Smooth muscle cell of the brain vasculature (primary cell): ENCODE measurements around the gene CDKL1.
"Not testable (repeated sequence)": the region's sequence is repeated elsewhere in the genome, so short reads cannot be mapped to it uniquely, and the experiment has no call there.

Experiments used
- DNase-seq: peaks from one replicate; pipeline ENCODE4 v3.0.0-alpha.2; 2012; ENCODE audit warnings: low read depth, low spot score

The CDKL1 gene

DNA sequence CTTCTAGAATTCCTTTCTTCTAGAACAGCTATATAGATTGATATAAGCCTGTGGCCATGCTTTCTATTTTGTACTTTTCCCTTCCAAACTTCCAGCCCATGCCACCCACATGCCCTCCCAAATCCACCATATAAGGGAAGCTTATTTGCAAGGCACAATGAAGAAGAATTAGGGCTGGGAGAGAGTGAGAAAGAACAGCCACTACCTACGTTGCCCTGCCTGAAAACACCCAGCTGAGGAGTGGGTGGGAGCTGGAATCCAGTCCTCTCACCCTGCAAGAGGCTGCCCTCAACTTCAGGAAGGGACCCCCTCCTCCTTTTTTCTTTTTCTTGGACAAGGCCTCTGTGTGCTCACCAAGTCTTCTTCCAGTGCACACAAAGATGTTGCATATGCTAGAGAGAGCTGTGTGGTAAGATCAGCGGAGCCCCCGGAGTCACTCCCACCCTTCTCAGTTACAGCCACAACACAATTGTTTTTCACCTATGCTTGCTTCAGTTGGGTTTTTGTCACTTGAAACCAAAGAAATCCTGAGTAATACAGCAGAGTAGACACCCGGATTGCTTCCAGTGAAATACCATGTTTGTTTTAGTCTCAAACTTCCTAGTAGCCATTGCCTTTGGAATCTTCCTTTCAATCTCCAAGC, 38.8 kb downstream of the CDKL1 start:
- no peak for DNase-seq

DNA sequence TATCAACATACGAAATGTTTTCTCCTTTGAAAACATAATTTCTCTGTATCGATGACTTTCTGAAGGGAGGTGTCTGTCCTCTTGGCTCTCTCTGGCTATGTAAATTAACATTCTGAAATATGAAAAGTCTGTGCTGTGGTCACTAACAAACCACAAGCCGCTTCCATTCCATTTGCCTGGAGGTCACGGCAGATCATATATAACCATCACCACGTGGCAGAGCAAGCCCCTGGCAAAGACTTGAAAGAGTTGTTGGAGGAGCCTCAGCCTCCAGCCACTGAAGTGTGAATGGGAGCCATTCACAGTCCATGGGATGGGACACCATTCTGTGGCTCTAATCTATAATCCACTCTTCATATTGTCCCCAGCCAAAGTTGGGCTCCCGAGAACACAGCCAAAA, 39.6 kb downstream of the CDKL1 start:
- DNase-seq, result no peak

DNA sequence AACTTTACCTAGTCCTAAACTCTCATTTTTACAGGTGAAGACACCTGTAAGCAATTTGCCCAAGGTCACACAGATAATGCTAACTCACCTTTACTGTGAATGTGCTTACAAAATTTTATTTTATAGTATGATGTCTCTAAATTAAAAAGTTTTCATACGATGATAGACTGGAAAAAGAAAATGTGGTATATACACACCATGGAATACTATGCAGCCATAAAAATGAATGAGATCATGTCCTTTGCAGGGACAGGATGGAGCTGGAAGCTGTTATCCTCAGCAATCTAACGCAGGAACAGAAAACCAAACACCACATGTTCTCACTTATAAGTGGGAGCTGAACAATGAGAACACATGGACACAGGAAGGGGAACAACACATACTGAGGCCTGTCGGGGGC, 40.4 kb downstream of the CDKL1 start:
- DNase-seq, result not testable (repeated sequence)

DNA sequence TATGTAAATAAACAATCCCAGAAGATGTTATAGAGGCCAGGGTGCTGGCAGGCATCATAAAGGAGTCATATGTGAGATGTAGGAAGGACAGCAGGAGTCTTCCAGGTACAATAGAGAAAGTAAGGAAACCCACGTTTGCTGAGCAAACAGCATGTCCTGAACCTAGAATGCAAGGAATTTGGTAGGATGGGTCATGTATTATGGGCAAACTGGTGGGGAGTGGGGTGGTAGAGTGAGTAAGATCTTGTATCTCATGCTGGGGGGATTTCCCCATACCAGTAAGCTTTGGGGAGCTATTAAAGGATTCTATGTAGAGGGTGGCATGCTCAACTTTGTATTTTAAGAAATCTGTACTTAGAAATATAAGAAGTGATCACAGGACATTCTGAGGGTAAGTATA, 41.0 kb downstream of the CDKL1 start:
- DNase-seq, result no peak

DNA sequence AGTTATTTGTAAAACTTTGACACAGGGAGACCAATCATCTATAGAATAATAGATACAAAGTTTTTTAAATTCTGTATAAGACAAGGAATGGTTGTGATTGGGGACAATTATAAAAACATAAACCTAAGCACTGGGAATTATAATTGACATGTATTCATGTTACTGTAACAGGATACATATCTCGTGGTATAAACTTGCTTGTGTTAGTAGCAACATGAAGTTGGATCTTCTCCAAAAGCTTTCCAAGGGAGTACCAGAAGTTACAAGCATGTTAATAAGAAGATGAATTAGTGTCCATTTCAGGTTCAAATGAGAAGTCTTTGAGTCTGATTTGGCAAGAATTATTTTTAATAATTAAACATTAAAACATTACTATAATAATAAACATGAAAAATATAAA, 42.2 kb downstream of the CDKL1 start:
- no peak for DNase-seq

DNA sequence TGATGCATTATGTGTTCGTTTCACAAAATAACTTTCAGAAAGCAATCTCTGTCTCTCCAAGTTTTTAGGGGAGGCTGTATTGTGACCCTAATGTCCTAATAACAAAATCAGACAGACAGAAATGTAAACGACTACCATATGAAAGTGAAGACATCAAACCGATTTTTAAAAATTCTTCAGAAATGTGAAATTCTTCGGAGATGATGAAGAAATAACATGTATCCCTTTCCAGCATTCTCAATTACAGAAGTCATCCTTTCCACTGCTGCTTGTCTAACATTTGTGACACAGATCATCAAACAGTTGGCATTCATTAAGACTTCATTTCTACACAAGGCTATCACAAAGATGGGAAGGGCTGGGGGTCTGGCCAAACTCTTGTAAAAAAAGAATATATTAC, 43.6 kb downstream of the CDKL1 start:
- DNase-seq, result no peak

DNA sequence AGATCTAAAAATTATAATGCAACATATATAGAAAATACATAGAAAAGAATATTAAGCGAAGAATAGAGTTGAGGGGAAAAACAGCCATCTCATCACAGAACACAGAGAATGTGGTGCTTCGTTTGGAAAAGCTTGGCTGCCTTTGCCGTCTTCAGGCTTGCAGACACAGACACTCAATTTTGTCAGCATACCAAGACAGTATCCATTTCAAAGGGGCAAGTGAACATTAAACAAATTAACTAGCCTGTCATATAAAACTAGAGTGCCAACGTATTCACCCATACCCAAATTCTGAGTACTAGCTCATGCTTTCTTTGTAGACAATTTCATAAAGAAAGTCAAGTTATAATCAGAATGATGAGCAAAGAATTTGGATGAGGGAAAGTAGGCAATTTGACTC, 44.1 kb downstream of the CDKL1 start:
- no peak for DNase-seq

DNA sequence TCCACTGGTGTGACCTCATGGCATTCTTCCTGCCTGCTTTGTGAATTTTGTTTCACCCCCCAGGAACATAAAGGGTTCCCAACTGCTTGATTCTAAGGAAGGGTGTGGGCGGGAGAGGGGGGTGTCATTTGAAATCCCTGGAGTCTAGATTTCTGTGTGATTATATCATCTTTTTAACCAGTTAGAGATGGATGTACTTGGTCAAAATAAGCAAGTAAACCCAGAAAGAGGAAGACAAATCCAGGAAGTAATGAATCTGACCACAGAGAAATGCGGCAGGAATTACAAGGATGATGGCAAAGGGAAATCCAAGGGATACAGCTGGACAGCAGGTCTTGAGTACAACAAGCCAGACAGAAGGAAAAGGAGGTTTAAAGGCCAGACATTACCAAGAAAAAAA, 45.7 kb downstream of the CDKL1 start:
- no peak for DNase-seq

DNA sequence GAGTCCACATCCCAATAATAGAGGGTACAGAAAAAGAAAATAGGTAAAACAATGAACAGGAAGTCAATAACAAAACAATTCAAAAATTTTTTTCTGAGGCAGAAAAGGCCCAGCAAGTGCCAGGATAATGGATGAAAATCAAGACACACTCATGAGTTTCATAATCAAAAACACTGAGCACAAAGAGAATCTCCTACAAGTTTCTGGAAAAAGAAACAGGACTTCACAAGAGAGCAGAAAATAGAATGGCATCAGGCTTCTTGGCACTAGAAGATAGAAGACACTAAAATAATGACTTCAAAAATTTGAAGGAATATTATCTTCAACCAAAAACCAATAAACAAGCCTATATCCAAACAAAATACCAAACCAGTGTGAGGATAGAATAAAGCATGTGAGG, 47.7 kb downstream of the CDKL1 start:
- DNase-seq, result no peak

DNA sequence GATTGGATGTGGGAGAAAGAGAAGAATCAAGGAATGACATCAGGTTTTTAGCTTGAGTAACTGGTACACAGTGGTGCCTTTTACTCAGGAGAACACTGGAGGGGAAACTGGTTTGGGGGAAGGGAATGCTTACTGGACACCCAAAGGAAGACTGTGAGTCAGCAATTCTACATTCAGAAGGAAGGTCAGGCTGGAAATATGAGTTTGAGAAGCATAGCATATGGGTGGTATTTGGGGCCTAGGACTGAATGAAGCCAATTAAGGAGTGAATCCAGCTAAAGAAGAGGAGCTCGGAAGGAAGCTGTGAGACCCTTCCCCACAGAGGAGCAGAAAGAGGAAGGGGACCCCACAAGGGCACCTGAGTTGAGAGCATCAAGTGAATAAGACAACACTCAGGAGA, 49.2 kb downstream of the CDKL1 start:
- no peak for DNase-seq

DNA sequence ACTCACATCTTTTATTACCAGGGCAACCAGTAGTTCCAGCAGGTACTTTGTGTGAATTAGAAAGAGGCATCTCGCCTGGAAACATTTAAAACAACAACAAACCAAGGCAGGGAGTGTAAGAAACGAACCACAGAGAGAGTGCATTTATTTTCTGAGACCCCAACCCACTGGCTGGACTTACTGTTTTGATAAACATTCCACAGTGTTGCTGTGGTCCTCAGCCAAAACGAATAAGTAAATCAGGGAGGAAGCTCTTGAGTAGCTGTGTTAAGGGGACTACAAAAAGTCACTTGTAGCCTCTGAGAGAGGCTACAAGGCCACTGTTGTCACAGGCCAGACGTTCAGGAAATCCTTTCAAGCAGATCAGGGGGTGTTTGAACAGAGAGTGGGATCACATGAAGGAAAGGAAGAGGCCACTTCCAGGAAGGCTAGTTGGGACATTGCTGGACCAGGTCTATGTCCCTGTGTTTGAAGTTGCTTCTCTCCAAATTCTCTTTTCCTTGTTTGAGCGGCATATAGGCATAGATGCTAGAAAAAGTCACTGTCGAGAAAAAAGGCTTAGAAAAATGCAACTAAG, 50.7 kb downstream of the CDKL1 start:
- DNase-seq, result no peak

DNA sequence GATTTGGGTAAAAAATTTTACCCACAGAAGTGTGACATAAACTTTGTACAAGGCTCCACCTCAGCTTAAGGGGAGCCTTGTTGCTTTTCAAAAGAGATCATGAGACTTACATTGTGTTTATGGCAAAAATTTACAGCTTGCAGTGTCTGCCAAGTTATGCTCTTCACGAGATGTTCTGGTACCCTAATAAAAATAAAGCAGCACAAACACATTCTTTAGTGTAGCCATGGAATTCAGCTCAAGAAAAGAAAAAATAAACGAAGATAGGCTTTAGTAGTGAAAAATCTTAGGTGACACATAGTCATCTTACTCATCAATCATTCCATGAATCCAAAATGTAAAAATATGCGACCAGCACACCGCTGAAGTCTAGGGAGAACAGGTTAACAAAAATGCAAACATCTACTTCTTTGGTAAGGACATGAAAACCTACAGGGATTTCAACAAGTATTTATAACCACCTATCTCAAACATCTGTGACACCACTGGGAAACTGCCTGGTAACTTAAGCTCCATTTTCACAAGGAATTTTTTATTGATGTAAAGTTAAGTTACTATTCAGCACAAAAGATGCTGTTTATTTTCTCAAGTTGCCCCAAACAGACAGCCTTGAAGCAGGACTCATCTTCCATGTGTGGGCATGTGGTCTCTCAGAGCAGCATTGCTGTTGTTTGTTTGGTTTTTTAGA, 51.7 kb downstream of the CDKL1 start:
- no peak for DNase-seq

DNA sequence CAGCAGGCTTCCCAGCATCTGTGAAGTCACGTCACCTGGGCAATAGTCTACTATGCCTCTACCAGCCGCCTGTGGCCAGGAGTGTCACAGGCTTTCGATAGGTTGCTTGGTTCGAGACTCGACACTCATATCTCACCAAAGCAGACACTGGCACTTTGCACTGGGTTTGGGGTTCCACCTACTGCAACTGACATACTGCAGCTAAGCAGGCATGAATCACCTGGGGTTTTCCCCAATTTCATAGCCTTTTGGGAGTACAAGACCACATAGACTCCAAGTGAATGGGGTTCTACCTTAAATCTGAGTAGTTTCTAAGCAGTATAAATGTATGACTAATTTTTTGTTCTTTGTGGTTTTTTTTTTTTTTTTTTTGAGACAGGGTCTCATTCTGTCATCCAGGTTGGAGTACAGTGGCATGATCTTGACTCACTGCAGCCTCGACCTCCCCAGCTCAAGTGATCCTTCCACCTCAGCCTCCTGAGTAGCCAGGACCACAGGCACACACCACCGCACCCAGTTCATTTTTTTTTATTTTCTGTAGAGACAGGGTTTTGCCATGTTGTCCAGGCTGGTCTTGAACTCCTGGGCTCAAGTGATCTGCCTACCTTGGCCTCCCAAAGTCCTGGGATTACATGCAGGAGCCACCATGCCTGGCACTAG, 52.4 kb downstream of the CDKL1 start:
- no peak for DNase-seq

DNA sequence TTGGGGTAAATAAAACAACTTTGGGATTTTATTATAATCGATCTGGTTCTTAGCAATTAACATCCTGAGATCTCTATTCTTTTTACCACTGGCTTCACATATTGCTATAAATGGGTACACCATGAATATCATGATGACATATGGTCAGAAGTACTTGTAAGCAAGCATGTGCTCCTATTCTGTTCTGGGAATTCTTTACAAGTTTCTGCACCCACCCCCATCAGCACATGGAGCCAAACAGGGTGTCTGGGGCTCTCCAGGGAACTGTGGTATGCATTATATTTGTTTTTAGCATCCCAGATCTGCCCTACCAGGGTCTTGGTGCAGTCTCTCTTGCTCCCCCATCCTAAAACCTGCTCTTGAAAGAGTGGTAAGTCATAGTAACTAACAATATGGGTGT, 53.2 kb downstream of the CDKL1 start:
- DNase-seq, result no peak

DNA sequence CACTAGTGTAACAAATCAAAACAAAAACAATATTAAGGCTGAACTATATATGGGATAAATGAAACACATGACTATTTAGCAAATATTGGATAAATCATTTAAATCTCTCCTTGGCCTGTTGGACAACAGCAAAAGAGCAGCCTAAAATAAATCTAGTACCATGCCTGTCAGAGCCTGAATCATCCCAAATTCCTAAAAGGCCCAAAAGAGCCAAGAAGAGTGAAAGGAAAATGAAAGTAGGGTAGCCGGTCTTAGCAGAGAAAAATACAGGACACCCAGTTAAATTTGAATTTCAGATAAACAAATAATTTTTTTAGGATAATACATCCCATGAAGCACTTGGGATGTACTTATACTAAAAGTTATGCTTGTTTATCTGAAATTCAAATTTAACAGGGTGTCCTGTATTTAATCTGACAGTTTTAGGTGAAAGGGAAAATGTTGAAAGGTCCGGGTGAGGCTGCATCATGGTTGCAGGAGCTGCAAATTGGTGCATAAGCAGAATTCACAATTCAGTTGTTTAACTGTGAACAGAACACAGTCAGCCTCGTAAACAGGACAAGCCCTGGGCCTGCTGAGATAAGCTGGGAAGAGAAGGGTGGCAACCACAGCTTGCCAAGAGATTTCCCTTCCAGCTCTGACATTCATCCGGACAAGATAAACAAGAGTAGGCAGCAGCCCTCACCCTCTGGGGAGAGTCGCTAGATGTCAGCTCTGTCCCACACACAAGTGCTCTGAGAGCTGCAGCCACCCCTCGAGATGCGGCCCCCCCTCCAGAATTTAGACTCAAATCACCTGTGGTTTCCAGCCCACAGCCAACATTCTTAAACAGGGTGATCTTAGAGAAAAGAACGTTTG, 54.2 kb downstream of the CDKL1 start:
- DNase-seq, result no peak

DNA sequence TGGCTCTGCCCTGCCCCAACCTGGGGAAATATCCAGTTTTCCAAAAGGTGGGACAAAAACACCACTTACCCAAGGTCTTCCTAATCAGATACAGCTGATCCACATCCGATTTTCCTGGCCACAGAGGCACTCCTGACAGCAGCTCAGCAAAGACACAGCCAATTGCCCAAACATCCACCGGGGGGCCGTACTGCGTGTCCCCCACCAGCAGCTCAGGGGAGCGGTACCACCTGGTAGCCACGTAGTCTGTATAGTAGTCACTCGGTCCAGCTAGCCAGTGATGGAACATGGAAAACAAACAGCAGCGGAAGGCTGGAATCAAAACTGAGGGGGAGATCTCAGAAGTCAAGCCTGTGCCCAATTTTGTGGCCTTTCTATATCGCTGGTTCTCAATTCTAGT, 55.7 kb downstream of the CDKL1 start:
- DNase-seq, result no peak

DNA sequence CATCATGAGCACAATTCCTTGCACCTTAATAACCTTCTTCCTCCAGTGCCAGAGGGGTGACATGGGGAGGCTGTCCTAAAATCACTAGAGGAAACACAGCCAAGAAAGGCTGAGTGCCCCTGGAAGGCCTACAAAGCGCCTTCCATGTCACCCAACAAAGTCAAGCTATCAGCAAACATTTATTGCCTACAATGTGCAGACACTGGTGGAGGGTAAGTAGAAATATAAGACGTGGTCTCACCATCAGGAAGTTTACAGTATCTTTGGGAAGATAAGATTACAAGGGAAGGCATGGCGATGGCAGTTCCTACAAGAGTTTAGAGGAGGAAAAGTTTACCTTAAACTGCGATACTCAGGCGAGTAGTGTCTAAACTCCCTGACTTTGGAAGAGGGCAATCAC, 56.6 kb downstream of the CDKL1 start:
- no peak for DNase-seq

DNA sequence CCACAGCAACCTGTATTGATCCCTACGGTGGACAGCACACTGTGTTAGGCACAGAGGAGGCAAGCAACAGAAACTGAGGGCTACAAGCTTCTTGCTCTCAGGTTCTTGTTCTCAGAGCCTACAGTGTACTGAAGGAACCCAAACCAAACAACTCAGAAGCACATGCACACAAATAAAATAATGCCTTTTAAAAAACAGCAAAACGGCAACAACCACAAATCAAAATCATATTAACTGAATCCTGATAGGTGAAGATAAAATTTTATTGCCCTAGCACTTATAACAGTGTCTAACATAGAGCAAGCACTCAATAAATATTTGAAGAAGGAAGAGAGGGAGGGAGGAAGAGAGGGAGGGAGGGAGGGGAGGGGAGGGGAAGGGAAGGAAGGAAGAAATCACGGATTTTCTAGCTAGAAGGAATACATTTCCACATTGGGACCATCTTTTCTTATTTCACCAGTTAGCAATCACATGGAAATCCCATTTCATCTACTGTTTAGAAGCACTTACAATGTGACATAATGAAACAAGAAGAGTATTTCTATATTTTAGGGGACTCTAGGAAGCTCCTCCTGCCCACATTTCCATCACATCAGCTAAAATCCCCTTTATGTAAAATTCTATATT, 57.4 kb downstream of the CDKL1 start:
- no peak for DNase-seq

DNA sequence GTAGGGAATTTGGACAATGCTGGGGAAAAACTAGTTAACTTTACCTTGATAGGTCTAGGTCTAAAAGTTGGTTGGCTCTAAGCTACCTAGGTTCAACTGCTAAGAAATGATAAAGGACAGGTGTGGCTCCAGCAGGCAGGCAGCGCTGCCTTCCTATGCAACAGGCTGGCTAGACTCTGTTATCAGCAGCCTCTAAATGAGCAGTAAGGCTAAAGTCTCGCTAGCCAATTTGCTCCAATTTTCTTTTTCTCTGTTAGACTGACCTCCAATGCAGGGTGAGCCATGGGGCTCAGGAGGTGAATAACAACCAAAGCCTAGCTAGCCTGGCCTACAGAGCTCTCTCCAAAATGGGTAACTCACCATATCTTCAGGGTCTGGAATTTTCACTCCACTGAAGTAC, 58.1 kb downstream of the CDKL1 start:
- DNase-seq, result no peak

DNA sequence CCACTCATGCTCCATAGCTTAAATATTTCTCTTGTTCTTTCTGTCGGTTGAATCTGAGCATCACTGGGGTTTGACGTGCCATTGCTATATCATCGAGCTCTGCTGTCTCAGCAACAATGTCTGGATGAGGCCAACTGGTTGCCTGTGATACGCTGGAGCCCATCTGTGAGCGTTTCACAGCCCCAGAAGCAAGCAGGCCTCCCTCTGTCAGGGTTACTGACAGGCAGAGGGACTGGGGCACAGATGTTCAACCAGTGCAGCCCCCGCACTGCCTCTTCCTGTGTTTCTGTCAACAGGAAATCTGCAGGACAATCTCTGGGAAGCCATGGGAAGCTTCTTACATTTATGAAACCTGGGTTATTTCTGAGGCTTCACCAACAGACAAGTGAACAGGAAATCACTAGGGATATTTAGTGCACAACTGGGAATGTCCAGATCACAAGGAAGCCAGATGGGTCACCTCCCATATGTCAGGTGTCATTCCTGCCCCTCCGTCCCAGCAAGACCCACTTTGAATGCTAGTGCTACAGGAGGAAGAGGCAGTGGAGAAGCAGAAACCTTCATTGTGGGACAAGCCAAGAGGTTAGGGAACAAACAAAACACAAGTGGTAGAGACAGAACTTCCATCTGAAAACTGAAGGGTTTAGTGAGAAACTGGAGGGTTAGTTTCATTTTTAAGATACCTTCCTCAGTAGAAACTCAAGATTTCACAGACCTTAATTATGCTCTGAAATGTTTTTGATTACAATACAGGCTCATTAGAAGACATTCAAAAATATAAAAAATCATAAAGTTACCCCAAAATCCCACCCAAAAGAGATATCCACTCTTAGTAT, 60.5 kb downstream of the CDKL1 start:
- DNase-seq, result no peak

DNA sequence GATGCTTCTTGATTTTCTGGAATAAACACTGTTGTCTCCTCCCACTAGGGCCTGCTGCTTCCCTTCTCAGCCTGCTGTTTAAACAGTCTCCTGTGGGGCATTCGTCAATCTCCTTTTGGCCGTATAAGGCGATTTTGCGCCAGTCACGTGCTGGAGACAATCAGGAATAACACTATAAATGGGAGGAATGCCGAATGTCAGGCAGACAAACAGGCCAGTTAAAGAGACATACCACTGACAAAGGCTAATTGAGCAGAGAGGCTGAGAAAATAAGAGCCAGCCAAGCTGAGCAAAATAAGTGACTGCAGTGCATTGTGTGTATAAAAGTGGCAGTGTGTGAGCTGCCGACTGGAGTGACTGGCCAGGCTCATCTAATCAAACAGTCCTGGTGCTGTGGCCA, 61.3 kb downstream of the CDKL1 start:
- DNase-seq, result no peak
